ENCODE data around the gene SIN3A. TPM values are rescaled to one million over a fixed set of nuclear protein-coding genes. Genes with fewer than 3 reads are reported as not detected.

SIN3A gene
- total and polyA plus RNA-seq, 2 experiments from 2014 or later, result 24.3 to 73.0 TPM

DNA sequence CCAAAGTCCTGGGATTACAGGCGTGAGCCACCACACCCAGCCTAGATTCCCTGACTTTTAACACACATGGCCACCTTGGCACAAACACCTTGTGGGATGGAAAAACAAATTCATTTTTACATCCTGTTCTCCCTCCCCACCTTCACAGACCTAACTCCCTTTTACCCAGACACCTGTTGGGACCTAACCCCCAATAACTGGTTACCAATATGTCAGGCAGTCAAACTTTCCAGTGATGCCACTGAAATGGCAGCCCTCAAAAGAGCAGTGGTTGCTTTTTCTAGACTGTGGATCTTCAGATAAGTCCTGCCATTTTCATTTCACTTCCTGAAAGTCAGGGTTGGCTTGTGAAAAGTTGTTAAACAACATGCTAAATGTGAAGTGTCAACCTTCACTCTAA is 34.9 kb downstream of the SIN3A start:
- Histone ChIP-seq H3F3A (replicated peaks; ENCODE audit: low read depth) (peaks cover 3% of the 10 kb centered on the region; the same call in 1 of the 2 replicates), H2AFZ (no peak overlapping the region), H3K4me1 (ENCODE audit: insufficient read depth) (no peaks in the 10 kb centered on the region), H3K4me3 (no peak overlapping the region), H3K27me3 (ENCODE audit: insufficient read depth) (no peaks in the 10 kb centered on the region), H4K20me1 (replicated peaks; ENCODE audit: insufficient read depth) (peaks cover 15% of the 10 kb centered on the region), H3K4me2 (no peak overlapping the region), H3K36me3 (ENCODE audit: insufficient read depth) (peaks cover 37% of the 10 kb centered on the region), H3K9me2 (ENCODE audit: insufficient read depth) (no peaks in the 10 kb centered on the region), H3K79me2 (replicated peaks; ENCODE audit: insufficient read depth) (peaks cover 34% of the 10 kb centered on the region), H3K27ac (ENCODE audit: low read depth) (peak overlapping the region; percentile 45)
- Mint-ChIP-seq H3K4me3 (no peak overlapping the region), H3K27ac (no peak overlapping the region), H3K36me3 (ENCODE audit: low read depth) (peaks cover 43% of the 10 kb centered on the region), H3K4me1 (no peaks in the 10 kb centered on the region), H3K9me3 (no peaks in the 10 kb centered on the region), H3K27me3 (ENCODE audit: insufficient read depth, low read depth, poor library complexity) (no peaks in the 10 kb centered on the region)
- TF ChIP-seq, protein P1, sequence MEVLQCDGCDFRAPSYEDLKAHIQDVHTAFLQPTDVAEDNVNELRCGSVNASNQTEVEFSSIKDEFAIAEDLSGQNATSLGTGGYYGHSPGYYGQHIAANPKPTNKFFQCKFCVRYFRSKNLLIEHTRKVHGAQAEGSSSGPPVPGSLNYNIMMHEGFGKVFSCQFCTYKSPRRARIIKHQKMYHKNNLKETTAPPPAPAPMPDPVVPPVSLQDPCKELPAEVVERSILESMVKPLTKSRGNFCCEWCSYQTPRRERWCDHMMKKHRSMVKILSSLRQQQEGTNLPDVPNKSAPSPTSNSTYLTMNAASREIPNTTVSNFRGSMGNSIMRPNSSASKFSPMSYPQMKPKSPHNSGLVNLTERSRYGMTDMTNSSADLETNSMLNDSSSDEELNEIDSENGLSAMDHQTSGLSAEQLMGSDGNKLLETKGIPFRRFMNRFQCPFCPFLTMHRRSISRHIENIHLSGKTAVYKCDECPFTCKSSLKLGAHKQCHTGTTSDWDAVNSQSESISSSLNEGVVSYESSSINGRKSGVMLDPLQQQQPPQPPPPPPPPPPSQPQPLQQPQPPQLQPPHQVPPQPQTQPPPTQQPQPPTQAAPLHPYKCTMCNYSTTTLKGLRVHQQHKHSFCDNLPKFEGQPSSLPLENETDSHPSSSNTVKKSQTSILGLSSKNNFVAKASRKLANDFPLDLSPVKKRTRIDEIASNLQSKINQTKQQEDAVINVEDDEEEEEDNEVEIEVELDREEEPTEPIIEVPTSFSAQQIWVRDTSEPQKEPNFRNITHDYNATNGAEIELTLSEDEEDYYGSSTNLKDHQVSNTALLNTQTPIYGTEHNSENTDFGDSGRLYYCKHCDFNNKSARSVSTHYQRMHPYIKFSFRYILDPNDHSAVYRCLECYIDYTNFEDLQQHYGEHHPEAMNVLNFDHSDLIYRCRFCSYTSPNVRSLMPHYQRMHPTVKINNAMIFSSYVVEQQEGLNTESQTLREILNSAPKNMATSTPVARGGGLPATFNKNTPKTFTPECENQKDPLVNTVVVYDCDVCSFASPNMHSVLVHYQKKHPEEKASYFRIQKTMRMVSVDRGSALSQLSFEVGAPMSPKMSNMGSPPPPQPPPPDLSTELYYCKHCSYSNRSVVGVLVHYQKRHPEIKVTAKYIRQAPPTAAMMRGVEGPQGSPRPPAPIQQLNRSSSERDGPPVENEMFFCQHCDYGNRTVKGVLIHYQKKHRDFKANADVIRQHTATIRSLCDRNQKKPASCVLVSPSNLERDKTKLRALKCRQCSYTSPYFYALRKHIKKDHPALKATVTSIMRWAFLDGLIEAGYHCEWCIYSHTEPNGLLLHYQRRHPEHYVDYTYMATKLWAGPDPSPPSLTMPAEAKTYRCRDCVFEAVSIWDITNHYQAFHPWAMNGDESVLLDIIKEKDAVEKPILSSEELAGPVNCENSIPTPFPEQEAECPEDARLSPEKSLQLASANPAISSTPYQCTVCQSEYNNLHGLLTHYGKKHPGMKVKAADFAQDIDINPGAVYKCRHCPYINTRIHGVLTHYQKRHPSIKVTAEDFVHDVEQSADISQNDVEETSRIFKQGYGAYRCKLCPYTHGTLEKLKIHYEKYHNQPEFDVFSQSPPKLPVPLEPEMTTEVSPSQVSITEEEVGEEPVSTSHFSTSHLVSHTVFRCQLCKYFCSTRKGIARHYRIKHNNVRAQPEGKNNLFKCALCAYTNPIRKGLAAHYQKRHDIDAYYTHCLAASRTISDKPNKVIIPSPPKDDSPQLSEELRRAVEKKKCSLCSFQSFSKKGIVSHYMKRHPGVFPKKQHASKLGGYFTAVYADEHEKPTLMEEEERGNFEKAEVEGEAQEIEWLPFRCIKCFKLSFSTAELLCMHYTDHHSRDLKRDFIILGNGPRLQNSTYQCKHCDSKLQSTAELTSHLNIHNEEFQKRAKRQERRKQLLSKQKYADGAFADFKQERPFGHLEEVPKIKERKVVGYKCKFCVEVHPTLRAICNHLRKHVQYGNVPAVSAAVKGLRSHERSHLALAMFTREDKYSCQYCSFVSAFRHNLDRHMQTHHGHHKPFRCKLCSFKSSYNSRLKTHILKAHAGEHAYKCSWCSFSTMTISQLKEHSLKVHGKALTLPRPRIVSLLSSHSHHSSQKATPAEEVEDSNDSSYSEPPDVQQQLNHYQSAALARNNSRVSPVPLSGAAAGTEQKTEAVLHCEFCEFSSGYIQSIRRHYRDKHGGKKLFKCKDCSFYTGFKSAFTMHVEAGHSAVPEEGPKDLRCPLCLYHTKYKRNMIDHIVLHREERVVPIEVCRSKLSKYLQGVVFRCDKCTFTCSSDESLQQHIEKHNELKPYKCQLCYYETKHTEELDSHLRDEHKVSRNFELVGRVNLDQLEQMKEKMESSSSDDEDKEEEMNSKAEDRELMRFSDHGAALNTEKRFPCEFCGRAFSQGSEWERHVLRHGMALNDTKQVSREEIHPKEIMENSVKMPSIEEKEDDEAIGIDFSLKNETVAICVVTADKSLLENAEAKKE (CRISPR knock-in tag; IDR thresholded peaks at IDR 0.05), result no peak
- TF ChIP-seq EZH2phosphoT487 (IDR thresholded peaks at IDR 0.05; ENCODE audit: unreplicated experiment) (no peak), CREB1 (CRISPR knock-in tag; IDR thresholded peaks at IDR 0.05; ENCODE audit: low read depth) (no peak), STAT1 (IDR thresholded peaks at IDR 0.05; ENCODE audit: unreplicated experiment) (no peak), ZNF114 (CRISPR knock-in tag; IDR thresholded peaks at IDR 0.05) (no peak), ZNF331 (CRISPR knock-in tag; IDR thresholded peaks at IDR 0.05; ENCODE audit: low read depth) (no peak), JUNB (IDR thresholded peaks at IDR 0.05; ENCODE audit: unreplicated experiment) (no peak), NANOG (IDR thresholded peaks at IDR 0.05; ENCODE audit: borderline replicate concordance) (no peak)
- TF ChIP-seq, protein P2, sequence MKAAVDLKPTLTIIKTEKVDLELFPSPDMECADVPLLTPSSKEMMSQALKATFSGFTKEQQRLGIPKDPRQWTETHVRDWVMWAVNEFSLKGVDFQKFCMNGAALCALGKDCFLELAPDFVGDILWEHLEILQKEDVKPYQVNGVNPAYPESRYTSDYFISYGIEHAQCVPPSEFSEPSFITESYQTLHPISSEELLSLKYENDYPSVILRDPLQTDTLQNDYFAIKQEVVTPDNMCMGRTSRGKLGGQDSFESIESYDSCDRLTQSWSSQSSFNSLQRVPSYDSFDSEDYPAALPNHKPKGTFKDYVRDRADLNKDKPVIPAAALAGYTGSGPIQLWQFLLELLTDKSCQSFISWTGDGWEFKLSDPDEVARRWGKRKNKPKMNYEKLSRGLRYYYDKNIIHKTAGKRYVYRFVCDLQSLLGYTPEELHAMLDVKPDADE (IDR thresholded peaks at IDR 0.05), result no peak
- TF ChIP-seq, protein P3, sequence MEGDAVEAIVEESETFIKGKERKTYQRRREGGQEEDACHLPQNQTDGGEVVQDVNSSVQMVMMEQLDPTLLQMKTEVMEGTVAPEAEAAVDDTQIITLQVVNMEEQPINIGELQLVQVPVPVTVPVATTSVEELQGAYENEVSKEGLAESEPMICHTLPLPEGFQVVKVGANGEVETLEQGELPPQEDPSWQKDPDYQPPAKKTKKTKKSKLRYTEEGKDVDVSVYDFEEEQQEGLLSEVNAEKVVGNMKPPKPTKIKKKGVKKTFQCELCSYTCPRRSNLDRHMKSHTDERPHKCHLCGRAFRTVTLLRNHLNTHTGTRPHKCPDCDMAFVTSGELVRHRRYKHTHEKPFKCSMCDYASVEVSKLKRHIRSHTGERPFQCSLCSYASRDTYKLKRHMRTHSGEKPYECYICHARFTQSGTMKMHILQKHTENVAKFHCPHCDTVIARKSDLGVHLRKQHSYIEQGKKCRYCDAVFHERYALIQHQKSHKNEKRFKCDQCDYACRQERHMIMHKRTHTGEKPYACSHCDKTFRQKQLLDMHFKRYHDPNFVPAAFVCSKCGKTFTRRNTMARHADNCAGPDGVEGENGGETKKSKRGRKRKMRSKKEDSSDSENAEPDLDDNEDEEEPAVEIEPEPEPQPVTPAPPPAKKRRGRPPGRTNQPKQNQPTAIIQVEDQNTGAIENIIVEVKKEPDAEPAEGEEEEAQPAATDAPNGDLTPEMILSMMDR (conservative IDR thresholded peaks at IDR 0.05; ENCODE audit: low read depth in 2 of 2), result no peak
- DNase-seq (ENCODE audit: low spot score) (no peak), ATAC-seq (no peak)

Measured in GM23338 (cell line).